Urinary bladder (tissue), 4 donors: ENCODE results near the gene SCARF2. TPM values are rescaled to one million over a fixed set of nuclear protein-coding genes. Genes with fewer than 3 reads are reported as not detected.

Experiments used
- DNase-seq: peaks from one replicate; pipeline ENCODE4 v3.0.0-alpha.2; 2015; ENCODE audit errors: extremely low spot score
- H3K27ac ChIP-seq: one replicate; pipeline ENCODE4 v1.5.1; 2013; ENCODE audit warnings: low read depth, mild to moderate bottlenecking, moderate library complexity
- H3K36me3 ChIP-seq: one replicate; pipeline ENCODE4 v1.6.1; 2013; ENCODE audit warnings: mild to moderate bottlenecking, moderate library complexity; ENCODE audit not compliant: insufficient read depth
- H3K4me1 ChIP-seq: one replicate; pipeline ENCODE4 v1.6.1; 2013; ENCODE audit warnings: mild to moderate bottlenecking, moderate library complexity; ENCODE audit not compliant: insufficient read depth
- H3K4me3 ChIP-seq: one replicate; pipeline ENCODE4 v1.5.1; 2013; ENCODE audit warnings: low read depth, low read length
- WGBS: extraction: QIAGEN DNeasy Blood & Tissue Kit; methylation state at CpG from one replicate; pipeline ENCODE4 v1.1.7; 2013; 5-methylcytosine and 5-hydroxymethylcytosine counted together
- polyA plus RNA-seq: library from polyadenylated mRNA; stranded (reverse); fragments of 200-250 nt; gene quantifications from one replicate; pipeline ENCODE4 v1.2.3, GENCODE V29; 2013
- total RNA-seq: library from RNA; depleted of rRNA; stranded (reverse); fragments of >200 nt; gene quantifications from one replicate; pipeline ENCODE4 v1.2.3, GENCODE V29; 2014
- donor health status: healthy with polysubstance abuse.
- donor health status: healthy.

SCARF2 gene
- total and polyA plus RNA-seq, 2 donors: 10.4 to 16.8 TPM

- Histone ChIP-seq H3K27ac (no peak overlapping the region), H3K4me3 (no peak overlapping the region), H3K36me3 (no peaks in the 10 kb centered on the region), H3K4me1 (no peaks in the 10 kb centered on the region)
- DNase-seq: no peak
- 85% methylated on average over 6 of the region's 6 CpGs for WGBS
Measured at GRCh38 chr22:20469110-20469868, 31.7 kb upstream of the SCARF2 start.

- Histone ChIP-seq H3K4me1 (no peaks in the 10 kb centered on the region), H3K36me3 (no peaks in the 10 kb centered on the region), H3K4me3 (no peak overlapping the region), H3K27ac (no peak overlapping the region)
- 83% methylated on average over 3 of the region's 3 CpGs for WGBS
- no peak for DNase-seq
Measured at GRCh38 chr22:20466659-20467379, 29.2 kb upstream of the SCARF2 start.

GRCh38 chr22:20465759-20466077 is 28.1 kb upstream of the SCARF2 start:
- Histone ChIP-seq H3K4me3 (no peak overlapping the region), H3K27ac (no peak overlapping the region), H3K4me1 (no peaks in the 10 kb centered on the region), H3K36me3 (no peaks in the 10 kb centered on the region)
- 90% methylated on average over 5 of the region's 5 CpGs for WGBS
- DNase-seq: no peak

GRCh38 chr22:20464912-20465758 is 27.5 kb upstream of the SCARF2 start:
- Histone ChIP-seq H3K4me3 (no peak overlapping the region), H3K27ac (no peak overlapping the region), H3K36me3 (no peaks in the 10 kb centered on the region), H3K4me1 (no peaks in the 10 kb centered on the region)
- DNase-seq: no peak
- 93% methylated on average over 32 of the region's 32 CpGs for WGBS

GRCh38 chr22:20464096-20464614 is 26.5 kb upstream of the SCARF2 start:
- Histone ChIP-seq H3K4me1 (no peaks in the 10 kb centered on the region), H3K27ac (no peak overlapping the region), H3K4me3 (no peak overlapping the region), H3K36me3 (no peaks in the 10 kb centered on the region)
- 86% methylated on average over 11 of the region's 11 CpGs for WGBS
- no peak for DNase-seq

- WGBS: 57% methylated on average over 2 of the region's 2 CpGs
- no peak overlapping the region for H3K4me3 ChIP-seq
- H3K36me3 ChIP-seq: no peaks in the 10 kb centered on the region
- H3K4me1 ChIP-seq: no peaks in the 10 kb centered on the region
- H3K27ac ChIP-seq: peak overlapping the region; percentile 54
- no peak for DNase-seq
Measured at GRCh38 chr22:20463324-20464095, 25.9 kb upstream of the SCARF2 start.

GRCh38 chr22:20459862-20460261 is 22.2 kb upstream of the SCARF2 start:
- Histone ChIP-seq H3K4me3 (no peak overlapping the region), H3K36me3 (no peaks in the 10 kb centered on the region), H3K4me1 (no peaks in the 10 kb centered on the region), H3K27ac (no peak overlapping the region)
- 89% methylated on average over 4 of the region's 4 CpGs for WGBS
- no peak for DNase-seq

GRCh38 chr22:20459152-20459542 is 21.5 kb upstream of the SCARF2 start:
- WGBS: 94% methylated on average over 3 of the region's 3 CpGs
- no peak for DNase-seq
- H3K36me3 ChIP-seq: no peaks in the 10 kb centered on the region
- no peak overlapping the region for H3K27ac ChIP-seq
- no peaks in the 10 kb centered on the region for H3K4me1 ChIP-seq
- H3K4me3 ChIP-seq: no peak overlapping the region

GRCh38 chr22:20458530-20459151 is 21.0 kb upstream of the SCARF2 start:
- Histone ChIP-seq H3K27ac (no peak overlapping the region), H3K36me3 (no peaks in the 10 kb centered on the region), H3K4me3 (no peak overlapping the region), H3K4me1 (no peaks in the 10 kb centered on the region)
- 71% methylated on average over 8 of the region's 8 CpGs for WGBS
- no peak for DNase-seq

GRCh38 chr22:20457506-20458240 is 20.0 kb upstream of the SCARF2 start:
- no peak for DNase-seq
- no peaks in the 10 kb centered on the region for H3K36me3 ChIP-seq
- H3K4me3 ChIP-seq: no peak overlapping the region
- H3K27ac ChIP-seq: no peak overlapping the region
- no peaks in the 10 kb centered on the region for H3K4me1 ChIP-seq
- WGBS: 92% methylated on average over 15 of the region's 15 CpGs

- WGBS: 95% methylated on average over 3 of the region's 3 CpGs
Measured at GRCh38 chr22:20456722-20457076, 19.1 kb upstream of the SCARF2 start.

GRCh38 chr22:20456064-20456721 is 18.6 kb upstream of the SCARF2 start:
- 14% methylated on average over 6 of the region's 6 CpGs for WGBS
- Histone ChIP-seq H3K4me3 (no peak overlapping the region), H3K36me3 (no peaks in the 10 kb centered on the region), H3K27ac (no peak overlapping the region), H3K4me1 (no peaks in the 10 kb centered on the region)
- peak; percentile 59 for DNase-seq

More at GRCh38 chr22:20456722-20457076, 19.1 kb upstream of the SCARF2 start:
- no peak for DNase-seq
- Histone ChIP-seq H3K36me3 (no peaks in the 10 kb centered on the region), H3K27ac (no peak overlapping the region), H3K4me3 (no peak overlapping the region), H3K4me1 (no peaks in the 10 kb centered on the region)
